NCI-H2227 (cell line): ENCODE results near the gene SPRYD3.

Source experiments
- DNase-seq: peaks from one replicate; lab custom pipeline; 2025; ENCODE audit not compliant: unreplicated experiment; lab: John Stamatoyannopoulos, UW

SPRYD3 gene

DNA sequence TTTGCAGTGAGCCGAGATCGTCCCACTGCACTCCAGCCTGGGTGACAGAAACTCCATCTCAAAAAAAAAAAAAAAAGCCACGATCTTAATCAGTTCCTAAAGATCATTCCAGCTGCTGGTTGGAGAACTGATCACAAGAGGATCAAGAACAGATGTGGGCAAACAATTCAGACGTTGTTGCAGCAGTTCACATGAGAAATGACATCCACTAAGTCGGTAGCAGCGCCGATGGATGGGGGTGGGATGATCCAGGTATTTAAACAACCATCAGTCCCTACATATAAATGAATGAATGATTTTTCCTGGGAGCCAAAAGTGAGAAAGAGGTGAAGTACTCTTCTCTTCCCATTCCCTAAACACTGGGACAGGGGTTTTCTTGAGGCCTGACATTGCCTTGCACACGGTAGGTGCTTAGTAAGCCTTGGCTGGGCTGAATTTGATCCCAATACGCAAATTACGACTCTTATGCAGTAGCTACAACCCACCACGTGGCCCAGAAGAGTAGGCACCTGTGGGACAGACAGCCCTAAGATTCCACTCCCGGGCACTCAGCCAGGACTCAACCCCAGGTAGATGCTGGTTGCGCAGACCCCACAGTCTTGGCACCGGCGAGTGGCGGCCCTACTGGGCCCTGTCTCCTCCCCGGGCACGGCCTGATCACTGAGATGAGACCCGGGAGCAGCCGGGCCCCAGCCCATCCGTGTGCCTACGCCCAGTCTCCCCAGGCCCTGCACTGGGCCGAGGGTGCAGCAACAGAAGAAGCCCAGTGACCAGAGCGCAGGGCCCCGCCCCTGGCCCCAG, 565 bp downstream of the SPRYD3 start:
- DNase-seq, result peak; percentile 50

DNA sequence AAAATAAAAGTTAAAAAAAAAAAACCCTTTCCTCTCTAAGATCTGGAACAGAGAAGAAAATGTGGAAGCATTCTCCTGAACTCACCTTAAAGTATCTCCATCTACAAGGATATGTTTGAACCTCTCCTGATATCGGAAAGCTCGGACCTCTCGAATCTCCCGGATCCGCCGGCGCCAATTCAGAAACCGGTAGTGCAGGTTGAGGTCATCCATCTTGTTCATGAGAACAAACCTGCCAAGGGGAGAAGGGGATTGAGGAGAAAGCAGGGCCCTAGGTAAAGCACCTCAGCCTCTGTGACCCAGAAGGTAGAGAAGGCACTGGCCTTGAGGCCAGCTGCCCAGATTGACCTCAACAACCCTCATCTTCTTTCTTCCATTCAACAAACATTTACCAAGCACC, 2.2 kb downstream of the SPRYD3 start:
- no peak for DNase-seq

DNA sequence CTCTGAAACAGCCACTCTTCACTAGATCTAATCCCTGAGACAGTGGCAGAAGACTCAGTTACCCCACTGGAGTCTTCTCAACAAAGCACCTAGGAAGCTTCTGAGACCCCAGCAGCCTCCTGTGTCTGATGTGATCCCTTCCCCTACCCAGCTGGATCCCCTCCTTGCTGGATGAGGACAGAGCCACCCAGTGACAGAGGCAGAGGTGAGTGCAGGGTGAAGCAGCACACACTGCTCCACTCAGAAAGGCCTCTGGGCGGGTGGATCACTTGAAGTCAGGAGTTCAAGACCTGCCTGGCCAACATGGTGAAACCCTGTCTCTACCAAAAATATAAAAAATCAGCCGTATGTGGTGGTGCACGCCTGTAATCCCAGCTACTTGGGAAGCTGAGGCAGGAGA, 2.7 kb downstream of the SPRYD3 start:
- DNase-seq, result no peak

DNA sequence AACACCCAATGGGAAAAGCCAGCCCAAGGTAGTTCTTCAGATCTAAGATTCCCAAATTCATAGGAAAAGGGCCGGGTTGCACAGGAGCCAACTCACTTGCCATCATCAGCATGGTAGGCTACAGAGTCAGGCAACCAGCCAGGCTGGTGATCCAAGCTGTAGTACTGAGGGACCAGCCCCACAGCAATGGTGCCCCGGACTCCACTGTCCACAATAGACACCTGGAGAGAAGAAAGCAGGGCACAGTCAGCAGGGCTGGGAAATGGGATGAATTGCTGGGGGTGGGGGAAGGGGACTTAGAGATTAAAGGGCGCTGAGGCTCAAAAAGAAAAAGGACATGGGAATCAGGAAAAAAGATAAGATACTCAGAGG, 4.2 kb downstream of the SPRYD3 start:
- no peak for DNase-seq

DNA sequence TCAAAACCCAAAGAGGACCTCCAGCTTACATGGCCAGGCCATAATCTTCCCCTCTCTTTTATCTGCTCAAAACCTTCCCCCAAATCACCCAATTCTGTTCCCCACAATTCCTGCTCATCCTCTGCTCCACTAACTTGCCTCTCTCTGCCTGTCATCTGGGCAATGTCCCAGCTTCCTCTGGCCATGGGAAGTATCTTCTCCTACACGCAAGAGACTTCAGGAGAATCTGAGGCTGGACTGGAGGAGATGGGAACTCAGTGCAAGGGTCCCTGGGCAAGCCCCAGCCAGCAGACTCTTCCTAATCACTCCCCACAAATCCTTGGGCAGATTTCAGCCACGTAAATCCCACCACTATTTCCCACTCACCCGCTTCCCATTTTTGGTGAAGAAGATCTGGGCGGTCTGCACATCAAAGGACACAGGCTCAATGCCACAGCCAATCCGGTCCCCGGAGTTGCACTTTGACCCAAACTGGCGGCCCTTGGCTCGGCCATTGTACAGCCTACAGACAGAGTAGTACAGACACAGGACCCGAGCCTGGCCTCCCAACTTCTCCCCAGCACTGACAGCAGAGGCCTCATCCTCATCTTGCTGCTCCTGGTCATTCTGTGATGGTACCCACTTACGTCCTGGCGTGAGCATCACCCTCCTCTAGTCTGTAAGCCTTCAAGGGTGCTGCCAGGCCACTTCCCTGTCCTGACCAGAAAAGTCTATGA, 4.7 kb downstream of the SPRYD3 start:
- no peak for DNase-seq

DNA sequence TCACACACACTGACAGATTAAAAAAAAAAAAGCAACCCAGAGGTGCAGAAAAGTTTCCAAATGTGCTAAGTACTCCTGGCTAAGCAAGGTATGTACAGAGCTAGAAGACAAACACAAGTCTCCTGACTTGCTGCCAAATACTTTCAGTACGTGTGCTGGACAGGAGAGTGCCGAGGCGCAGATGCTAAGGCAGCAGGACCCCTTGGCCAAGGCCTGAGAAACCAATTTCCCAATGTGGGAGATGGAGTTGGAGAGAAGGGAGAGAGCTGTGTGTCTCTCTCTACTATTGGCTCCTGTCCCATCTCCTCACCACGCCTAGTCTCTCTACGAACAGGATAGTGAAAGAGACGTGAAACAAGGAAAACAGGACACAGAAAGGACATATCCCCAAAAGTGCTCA, 5.3 kb downstream of the SPRYD3 start:
- no peak for DNase-seq

DNA sequence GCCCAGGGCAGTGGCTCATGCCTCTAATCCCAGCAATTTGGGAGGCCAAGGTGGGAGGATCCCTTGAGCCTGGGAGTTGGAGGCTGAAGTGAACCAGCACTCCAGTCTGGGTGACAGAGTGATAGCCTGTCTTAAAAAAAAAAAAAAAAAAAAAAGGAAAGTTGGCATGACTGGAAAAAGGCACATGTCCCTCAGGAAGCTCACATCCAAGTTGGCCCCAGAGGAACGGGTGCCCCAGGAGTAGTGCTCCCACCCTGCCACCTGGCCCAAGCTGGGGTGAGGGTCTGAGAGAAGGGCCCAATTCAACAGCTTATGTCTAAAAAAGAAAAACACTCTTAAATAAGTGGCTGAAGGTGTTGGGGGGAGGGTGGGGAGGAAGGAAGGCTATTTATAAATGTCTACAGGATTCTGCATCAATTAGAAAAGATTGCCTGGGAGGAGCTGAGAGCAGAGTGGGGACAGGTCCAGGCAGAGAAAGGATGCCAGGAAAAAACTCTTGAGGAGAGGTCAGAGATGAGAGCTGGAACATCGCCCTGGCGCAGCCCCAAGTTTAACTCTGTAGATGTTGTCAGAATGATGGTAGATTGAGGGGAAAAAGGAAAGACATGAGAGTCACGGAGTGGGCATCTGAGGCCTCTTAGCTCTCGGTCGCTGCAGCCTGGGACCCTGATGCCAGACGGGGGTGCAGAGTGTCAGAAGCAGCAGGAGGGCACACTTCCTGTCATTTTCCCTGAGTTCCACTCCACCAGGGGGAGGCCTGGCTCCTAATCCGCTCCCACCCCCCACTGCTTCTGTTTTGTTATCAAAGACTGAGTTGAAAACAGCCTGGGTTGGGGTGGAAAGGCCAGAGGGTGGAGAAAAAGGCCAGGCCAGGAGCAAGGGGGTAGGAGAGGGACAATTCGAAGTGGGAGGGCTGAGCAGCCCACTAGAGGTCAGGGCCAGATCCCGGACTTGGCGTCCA, 7.3 kb downstream of the SPRYD3 start:
- DNase-seq, result peak; percentile 51

DNA sequence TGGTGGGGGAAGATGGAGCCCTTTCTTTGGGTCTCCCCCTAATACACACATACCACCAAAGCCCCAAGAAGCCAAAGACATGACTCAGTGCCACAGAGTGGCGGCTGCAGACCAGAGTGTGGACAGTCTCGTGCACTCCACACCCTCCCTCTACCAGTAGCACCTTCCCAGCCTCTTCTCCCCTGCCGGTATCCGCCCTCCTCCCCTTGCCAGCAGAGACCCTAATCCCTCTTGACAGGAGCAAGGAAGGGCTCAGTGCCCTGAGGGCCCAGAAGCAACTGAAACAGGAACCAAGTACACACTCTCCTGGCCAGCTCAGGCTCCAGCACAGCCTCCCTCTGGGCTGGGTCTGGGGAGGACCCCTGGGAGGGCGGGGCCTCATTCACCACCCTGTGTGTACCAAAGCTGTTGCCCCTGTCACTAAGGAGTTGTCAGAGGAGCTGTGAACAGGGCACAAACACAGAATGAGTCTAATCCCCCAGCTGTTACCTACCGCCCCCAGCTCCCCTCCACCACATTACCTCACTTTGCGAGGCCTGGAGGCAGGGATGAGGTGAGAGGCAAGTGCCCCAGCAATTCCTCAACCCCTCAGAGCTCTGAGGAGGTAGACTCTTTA, 8.2 kb downstream of the SPRYD3 start:
- no peak for DNase-seq

DNA sequence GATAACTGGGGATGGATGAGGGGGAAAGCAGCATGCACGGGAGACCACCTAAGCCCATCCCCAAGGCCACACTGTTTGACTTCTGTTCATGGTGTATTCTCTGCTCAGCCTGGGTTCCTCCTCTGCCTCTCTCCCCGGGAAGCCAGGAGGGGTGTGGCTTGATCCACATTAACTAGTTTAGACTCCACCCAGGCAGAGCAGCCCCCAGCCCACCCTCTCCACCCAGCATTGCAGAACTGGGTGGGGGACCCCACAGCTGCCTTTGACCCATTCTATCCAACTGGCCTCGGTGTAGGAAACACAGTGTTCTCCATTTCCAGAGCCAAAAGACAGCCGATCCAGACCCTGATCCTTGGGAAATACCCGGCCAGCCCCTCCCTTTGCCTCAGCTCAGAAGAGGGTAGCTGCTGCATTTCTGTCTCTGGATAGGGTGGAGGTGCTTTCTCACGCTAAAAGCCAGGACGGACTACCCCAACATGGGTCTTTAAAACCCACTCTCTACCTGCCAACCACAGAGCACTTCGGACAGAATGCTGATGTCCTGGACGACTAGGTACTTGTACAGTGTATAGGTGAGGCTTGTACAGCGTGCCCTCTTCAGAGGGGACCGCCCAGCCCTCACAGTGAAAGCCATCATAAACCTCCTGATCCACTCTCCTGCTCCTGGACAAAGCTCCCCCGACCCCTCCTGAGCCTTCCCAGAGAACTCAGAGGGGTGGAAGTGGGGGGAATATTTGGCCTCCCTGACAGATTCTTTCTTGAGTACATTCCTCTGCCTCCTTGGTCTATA, 9.4 kb downstream of the SPRYD3 start:
- no peak for DNase-seq

DNA sequence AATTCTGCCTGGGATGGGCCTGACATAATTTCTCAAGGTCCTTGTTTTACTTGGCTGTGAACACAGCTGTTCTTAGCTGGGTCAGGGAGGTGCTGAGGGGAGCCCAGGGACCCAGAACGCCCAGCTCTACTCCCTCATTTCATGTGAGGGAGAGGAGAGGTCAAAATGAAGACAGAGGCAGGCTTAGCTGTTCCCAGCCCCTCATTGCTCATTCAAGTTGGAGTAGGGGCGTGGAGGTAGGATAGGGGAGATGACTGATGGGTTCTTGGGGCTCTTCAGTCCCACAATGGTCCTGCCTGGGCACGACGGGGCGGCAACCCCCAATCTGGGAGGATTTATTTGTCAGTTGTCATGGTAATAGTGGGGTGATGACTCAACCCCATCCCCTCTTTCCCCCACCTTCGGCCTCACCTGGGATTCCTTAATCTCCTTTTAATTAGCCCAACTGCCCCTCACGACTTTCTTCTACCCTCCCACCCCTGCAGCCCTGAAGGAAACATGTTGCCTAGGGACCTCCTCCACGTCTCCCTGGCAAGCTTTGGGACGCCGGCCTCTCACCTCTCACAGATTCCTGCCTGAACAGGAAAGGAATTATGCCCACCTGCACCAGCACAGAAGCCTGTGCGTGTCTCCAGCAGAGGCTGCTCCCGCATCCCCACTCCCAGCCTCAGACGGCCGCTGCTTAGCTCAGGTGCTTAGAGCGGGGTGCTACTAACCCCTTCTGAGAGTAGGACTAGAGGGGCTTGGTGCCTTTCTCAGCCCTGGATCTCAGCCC, 10.2 kb downstream of the SPRYD3 start:
- DNase-seq, result no peak

DNA sequence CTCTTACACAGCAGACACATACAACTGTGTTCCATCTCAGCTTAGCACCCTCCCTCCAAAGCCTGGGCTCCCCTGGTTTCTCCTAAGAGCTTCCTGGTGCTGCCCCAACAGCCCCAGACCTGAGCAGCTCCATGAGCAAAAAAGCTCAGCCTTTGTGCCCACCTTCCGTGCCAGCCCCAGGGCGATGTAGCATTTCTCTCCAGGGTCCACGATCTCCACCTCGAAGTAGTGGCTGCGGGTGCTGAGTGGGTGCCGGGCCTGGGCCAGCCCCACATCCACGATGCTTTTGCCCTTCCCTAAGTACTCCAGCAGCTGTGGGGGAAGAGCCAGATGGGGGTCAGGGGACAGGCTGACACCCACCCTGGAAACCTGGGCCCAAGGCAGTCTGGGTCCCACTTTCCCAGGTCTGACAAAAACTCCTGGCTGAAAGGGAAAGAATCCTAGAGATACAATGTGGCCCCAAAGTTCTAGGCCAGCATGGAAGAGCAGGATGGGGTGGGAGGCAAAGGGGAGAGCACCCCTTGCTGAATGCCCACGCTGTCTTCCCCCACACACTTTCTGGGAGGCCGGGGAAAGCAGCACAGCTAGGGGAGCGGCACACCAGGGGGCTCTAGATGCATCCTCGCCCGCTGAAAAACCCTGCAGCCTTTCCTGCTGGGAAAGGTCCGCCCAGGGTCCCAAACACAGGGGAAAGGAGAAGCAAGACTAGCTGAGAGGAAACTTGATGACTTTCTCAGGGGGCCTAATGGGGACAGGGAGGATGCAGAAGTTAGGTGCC, 11.0 kb downstream of the SPRYD3 start:
- DNase-seq, result no peak

DNA sequence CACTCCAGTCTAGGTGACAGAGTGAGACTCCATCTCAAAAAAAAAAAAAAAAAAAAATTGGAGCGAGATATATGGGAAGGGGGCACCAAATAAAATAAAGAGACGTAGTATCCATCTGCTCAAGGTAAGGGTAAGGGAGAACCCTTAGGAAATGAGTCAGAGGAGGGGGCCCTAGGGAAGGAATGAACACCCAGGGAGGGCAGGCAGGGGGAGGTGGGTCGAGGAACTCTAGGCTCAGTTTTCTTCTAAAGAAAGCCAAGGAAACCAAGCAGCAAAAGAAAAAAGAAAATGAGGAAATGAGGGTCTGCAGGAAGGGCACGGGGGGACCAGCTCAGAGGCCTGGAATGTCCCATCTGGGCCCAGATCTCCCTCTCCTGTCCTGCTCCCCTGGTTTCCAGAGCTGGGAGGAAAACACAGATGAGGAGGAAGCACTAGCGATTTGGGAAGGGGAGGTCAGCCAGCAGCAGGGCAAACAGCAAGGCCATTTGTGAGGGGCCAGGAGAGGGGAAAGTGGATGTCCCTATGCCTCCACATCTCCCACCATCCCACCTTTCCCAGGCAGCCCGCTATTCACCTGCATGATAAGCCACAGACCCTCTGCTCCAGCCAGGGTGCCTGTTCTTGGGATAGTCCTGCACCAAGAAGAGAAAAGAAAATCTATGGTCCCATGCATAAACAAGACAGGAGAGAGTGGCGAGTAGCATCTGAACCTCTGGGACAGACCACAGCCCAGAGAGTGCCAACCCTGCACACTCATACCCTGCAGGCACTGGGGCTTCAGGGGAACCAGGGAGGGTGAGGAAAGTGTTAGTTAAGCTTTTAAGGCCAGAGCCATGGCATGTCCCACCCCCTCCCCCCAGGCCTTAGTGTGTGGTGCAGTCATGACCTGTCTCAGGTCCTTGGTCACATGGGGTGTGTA, 11.9 kb downstream of the SPRYD3 start:
- no peak for DNase-seq

DNA sequence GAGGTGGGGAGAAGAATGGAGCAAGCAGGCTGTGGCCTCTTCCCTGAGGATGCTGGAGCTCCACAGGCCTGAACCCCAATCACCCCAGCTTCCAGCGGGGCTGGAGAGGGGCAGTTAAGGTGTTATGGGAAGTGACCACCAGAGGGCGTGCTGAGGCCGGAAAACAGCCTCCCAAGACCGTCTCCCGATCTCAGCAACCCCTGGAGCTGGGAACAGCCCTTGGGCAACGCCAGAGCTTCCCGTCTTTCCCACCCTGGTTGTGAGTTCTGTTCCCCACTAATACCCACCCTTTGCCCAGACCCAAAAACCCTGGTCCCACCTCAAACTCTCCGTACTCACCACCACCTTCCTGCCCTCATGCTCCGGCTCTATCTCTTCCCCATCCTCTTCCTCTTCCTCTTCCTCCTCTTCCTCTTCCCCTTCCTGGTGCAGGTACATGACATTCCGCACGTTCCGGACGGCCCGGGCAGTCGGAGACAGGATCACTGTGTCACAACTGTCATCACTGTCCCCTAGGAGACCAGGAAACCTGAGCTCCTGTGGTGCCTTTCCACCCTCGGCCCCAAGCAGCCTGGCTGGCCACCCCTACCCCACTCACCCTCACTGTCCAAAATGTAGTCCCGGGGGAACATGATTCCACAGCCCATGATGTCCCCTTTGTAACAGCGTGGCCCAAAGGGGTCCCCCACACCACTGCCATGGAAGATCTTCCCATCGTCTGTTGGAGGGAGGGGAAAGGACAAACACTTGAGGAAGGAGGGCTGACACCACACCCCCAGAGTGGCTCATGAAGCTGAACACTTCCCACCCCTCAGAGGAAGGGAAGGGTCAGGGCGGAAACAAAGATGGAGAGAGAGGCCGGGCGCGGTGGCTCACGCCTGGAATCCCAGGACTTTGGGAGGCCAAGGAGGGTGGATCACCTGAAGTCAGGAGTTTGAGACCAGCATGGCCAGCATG, 12.9 kb downstream of the SPRYD3 start:
- peak; percentile 71 for DNase-seq

DNA sequence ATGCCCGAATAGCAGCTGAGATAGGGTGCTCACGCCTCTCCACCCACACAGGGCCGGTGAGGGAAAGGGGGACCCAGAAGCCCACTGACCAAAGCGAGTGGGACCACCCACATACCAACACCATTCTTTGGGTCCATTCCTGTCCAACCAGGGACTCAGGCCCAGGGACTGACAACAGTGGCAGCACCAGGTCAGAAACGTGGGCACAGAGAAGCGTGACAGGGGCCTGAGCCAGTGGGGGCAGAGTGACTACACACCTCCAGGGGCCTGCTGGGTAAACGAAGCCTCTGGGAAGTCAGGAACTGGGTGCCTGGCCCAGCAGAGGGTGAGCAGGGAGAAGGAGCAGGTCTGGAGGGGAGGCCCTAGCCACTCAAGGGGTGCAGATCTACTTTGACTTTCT, 13.7 kb downstream of the SPRYD3 start:
- no peak for DNase-seq

DNA sequence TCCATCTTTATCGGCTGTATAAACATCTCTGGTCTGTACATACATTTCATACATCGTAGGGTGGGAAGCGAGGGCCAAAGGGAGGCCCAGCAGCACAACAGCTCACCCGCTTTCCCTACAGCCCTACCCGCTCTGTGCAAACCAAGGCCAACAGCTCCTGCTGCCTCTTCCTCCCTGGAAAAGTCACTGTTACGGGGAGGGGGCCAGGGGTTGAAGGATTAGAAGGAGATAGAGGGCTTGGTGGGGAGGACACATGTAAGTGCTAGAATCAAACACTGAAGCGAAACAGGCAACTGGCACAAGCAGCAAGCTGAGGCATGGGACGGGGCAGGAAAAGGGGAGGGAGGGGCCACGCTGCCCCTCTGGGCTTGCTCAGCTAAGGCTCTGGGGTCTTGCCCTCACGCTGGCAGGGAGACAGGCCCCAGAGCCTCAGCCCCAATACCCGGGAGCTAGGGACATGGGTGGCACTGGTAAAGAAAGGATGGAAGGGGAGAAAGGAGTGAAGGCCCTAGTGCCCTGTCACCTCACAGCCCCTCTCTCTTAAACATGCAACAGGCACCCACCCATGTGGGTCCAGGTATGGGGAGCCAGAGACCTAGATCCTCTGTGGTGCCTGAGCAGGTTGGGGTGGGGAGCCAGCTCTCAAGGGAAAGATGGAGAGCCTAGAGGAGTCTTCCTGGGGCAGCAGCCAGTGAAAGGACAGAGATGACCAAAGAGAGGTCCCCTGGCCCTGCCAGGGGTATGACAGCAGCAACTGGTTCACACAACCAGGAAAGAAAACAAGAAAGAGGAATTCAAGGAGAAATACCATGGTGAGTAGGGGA, 14.4 kb downstream of the SPRYD3 start:
- DNase-seq, result no peak
